HG03097 (cell line): ENCODE measurements around the gene FAM124B.
"Not testable (repeated sequence)": the region's sequence is repeated elsewhere in the genome, so short reads cannot be mapped to it uniquely, and the experiment has no call there.

ENCODE experiments used
- ATAC-seq: cut with Tn5 transposase; IDR thresholded peaks from one replicate; pipeline ENCODE4 v1.9.1; 2021; ENCODE audit not compliant: unreplicated experiment, low FRiP score

Gene FAM124B

DNA sequence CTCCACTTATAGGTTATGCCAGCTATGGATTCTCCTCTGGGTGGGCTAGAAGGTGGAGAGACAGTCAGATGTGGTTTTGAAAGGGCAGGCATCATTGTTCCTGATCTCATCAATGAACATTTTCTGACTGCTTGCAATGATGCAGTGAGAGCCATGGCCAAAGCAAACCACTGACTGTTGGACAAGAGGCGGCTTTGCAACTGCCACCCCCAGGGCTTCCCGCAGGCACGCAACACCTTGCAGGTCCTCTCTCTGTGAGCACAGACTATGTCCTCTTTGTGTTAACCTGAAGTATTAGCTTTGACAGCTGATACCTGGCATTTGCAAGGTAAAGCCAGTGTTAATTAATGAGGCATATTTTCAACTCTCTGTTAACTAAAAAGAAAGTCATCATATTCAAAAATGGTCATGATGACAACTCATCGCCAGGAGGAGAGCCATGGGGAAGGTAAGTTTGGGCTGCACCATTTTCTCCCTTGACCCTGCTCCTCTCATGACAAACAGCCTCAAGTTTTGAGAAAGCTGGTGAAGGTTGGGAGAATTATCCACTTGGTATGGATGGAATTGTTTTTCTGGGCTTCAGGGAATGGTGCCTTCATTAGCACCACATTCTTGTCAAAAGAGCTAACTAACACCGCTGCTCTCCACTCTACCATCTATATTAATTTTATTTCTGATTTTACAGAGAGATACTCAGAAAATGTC is 14.9 kb upstream of the FAM124B start:
- no peak for ATAC-seq

DNA sequence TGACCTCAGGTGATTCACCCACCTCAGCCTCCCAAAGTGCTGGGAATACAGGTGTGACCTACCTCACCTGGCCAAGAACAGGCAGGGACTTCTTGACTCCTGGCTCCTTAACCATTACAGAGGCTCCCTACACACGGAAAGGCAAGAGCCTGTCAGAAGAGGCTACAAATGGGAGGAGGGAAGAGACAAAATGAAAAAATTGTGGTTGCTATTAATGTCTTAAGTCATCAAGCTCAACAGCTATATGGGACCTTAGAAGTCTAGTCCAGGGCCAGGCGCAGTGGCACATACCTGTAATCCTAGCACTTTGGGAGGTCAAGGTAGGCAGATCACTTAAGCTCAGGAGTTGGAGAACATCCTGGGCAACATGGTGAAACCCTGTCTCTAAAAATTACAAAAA is 11.5 kb upstream of the FAM124B start:
- no peak for ATAC-seq

DNA sequence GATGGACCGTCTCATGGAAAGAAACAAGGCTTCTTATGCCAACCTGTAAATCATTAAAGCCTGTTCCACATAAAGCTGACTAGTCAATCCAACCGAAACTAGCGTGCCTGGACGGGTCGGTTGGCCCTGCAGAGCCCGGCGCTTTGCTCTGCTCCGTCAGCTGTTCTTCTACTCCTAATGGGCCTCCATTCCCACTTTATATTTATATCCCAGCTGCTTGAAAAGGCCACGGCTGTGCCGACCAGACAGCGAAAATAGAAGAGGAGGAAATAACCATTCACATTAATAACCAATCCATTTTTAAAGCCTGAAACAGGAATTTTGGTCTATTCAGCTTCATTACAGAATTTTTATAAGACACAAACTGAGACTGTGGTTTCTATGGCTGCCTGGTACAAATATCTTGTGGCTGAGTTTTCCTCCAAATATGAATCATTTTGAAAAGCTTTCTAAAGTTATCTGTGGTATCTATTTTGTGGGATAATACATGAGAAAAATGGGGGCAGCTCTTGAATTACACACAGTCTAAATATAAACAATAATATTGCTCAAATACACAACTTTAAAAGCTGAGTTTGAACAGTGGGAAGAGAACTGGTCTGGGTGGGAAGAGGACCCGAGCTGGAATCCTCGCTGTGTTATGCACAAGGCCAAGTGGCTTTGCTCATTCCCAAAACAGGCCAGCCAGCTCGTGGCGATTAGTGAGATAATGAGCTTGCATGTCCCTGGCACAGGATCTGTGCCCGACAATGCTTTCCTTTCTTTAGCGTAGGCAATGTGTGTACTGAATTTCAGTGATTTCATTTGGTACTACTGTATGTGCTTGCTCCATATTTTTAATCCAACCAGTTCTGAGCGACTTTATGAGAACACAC is 10.5 kb upstream of the FAM124B start:
- no peak for ATAC-seq

DNA sequence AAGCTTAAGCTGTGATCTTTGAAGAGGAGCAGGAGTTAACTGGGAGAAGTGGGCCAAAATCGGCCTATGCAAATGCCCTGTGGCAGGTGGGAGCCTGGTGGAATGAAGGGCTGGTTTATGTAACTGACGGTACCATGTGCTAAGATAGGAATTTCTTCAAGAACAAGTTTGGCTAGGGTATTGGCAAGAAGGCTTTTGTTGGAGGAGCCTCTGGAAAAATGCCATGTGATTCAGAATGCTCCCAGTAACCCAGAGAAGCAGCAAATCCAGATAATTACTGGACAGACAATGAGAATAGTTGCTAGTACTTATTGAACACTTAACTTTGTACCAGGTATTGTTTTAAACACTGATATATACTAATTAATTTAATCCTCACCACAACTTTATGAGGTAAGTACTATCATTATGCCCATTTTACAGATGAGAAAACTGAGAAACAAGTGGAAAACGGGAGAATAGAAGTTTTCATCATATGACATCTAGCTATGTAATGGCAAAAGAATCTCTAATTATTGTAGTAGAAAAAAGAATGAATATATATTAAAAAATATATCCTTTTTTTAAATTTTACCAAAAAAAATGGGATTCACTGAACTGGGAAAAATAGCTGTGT is 9.1 kb upstream of the FAM124B start:
- no peak for ATAC-seq

GRCh38 chr2:224408676-224409075 is 6.8 kb upstream of the FAM124B start:
- no peak for ATAC-seq

DNA sequence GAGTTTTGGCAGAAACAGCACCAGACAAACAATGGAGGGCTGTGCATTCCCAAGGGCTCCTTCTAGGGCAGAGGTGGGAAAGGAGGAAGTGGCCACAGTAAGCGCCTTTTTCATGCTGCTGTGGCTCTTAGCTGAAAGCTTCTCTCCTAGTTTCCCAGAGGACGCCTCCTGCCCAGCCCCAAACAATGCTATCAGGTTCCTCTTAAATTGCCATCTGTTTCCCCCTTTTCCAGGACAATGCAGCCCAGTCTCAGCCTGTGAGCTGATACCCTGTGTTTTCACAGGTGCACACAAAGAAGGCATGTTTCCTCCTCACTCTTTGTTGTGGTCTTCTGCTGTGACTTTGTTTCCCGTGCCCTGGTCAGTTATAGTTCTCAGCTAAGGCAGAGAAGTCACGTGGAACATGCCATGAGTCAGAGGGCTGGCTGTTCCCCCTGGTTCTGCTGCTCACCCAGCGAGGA is 5.4 kb upstream of the FAM124B start:
- no peak for ATAC-seq

DNA sequence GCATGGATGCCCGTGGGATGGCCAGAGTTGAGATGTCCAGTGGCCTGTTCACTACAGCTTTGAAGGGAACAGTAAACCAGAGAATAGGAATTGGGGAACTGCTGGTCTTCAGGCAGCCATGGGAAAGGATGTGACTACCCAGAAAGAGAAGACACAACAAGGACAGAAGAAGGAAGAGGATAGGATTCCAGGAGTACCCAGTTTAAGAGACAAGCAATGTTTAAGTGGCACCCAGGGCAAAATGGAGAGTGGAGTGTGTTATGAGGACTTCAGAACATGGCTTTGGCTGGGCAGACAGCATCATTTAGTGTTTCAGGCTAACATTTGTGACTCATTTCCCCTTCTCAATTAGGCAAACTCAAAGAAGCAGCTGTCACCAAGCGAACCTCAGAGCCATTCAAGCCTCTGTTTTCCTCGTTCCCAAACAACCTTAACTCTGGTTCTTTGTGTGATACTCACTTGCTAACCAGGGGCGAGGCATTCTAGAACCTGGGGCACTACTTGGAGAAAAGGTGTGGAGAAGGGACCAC is 4.0 kb upstream of the FAM124B start:
- no peak for ATAC-seq

GRCh38 chr2:224405412-224405811 is 3.5 kb upstream of the FAM124B start:
- ATAC-seq, result no peak

DNA sequence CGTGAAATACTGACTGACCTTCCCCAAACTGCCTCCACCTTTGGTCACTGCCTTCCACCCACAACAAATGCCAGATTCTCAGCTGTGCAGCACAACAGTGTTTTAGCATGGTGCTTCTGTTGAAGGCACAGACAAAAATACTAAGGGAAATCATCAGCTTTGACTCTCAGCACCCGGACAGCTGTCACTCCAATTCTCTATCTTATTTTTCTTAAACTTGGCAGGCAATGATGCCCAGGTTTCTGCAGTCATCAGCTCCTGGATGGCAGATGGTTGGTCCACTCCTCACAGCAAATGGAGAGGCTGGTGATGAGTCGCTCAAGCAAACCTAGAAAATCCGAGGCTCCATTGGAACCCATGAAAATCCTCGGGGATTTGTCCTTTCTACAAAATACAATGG is 2.9 kb upstream of the FAM124B start:
- no peak for ATAC-seq

DNA sequence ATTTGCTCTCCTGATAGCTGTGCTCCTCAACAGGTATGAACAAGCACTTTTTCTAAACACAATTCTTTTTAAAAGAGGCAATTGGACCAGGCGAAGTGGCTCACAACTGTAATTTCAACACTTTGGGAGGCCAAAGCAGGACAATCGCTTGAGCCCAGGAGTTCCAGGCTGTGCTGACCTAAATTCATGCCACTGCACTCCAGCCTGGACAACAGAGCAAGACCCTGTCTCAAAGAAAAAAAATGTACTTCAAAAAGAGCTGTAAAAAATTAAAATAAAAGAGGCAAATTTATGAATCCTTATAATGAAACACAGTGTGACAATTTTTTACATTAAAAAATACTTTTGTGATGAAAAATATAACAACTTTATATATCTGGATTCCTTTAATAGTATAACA is 1.8 kb upstream of the FAM124B start:
- no peak for ATAC-seq

- ATAC-seq, result no peak
Measured at GRCh38 chr2:224400886-224401632, 848 bp downstream of the FAM124B start.

- ATAC-seq, result no peak
Measured at GRCh38 chr2:224400174-224400810, 1.6 kb downstream of the FAM124B start.

DNA sequence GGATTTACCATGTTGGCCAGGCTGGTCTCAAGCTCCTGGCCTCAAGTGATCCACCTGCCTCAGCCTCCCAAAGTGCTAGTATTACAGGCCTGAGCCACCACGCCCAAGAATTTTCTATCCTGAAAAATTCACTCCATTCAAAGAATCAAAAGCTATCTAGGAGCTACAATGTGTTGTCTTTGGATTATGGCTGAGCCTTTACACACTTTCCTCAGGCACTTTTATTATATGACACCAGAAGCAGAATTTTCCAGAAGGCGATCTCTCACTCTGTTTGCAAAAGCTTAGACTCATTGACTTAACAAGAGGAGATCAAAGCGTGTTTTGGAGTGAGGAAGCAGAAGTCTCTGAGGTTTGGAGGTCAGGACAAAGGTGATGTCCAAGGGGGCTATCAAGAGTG is 3.6 kb downstream of the FAM124B start:
- no peak for ATAC-seq

- ATAC-seq, result not testable (repeated sequence)
Measured at GRCh38 chr2:224397100-224397499, 4.8 kb downstream of the FAM124B start.

DNA sequence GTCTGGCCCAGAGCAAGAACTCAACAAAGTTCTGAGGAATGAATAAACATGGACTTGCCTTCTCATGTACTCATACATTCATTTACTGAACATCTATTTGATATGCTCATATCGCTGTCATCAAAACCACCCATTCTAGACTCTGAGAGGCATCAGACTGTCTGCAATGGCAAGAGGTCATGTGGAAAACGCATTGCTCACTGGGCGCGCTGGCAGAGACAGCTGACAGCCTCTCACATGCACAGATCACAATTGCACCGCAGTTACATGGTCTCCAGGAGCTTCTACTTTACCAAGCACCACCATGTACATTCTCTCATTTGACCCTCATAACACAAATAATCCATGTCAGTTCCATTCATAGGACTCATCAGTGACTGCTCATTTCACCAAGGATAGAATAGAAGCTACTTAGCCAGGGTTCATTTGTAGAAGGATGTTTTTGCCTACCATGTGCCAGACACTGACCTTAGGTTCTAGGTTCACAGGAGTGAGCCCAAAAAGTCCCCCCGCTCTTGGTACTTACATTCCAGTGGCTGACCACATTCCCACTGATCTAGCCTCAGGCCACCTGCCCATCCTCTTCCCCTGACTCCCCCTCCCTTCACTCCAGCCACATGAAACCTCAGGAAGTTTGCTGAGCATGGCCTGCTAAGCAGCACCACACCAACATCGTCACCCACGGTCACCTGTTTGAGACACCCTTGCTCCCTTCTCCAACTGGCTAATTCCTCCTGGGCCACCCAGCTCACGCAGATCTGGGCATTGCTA is 6.1 kb downstream of the FAM124B start:
- ATAC-seq, result no peak

DNA sequence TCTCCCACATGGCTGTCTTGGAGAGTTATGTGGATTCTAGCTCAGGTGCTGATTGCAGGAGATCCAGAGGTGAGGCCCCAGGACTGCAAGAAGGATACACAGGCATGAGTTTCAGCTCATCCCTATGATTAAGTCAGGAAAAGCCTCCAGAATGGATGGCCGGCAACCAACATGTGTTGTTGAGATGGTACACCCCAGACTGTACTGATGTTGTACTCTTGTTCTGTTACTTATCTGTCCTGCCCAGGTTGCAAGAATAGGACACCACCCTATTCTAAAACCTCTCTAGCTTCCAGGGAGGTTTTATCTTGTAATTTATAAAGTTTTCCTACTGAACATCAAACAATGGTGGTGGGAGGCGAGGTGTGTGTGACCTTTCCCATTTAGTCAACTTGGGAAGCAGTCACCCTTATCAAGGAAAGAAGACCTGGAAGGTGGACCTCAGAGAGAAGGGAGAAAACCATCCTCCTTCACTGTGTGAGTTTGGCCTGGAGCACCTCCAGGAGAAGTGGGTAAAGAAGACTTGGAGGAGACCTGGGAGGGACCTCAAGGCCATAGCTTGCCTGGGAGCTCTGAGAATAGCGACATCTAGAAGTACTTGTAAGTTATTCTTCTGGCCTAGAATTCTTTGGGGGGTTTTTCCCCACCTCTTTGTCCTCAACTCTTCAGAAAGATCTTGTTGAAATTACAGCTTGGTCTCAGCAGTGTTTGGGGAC is 8.6 kb downstream of the FAM124B start:
- ATAC-seq, result no peak

DNA sequence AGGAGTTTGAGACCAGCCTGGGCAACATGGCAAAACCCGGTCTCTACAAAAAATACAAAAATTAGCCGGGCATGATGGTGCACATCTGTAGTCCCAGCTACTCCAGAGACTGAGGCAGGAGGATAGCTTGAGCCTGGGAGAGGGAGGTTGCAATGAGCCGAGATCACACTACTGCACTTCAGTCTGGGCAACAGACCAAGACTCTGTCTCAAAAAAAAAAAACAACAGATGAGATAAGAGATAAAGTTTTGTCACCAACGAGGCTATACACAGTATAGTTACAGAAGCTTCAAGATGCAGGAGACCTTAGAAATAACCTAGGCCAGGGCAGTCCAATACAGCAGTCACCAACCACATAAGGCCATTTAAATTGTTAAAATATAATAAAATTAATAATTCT is 9.4 kb downstream of the FAM124B start:
- ATAC-seq, result no peak

GRCh38 chr2:224389317-224389716 is 12.6 kb downstream of the FAM124B start:
- ATAC-seq, result no peak

DNA sequence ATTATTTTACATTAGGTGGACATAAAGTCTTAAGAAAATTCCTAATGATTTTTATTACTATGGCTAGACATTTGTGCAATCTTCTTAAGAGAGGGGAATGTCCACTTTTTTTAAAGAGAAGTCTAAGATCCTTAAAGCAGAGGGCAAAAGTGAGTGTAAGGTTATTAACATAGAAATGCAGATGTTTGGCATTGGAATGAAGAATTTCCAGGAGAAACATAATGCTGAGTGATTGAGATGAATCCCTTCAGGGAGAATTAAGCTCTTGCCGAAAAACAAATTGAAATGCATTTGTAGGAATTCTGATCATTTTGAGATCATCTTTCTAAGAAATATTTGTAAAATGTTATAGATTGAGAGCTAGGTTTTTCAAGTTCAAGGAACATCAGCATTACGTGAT is 15.0 kb downstream of the FAM124B start:
- no peak for ATAC-seq
